Bronchus fibroblast of lung (primary cell): Measurements from ENCODE around the gene APOL1. TPM values are rescaled to one million over a fixed set of nuclear protein-coding genes. Genes with fewer than 3 reads are reported as not detected.

ENCODE experiments used
- total RNA-seq: library from RNA; depleted of rRNA; stranded (reverse); fragments of >200 nt; gene quantifications from 2 replicates; pipeline ENCODE4 v1.2.3, GENCODE V29; 2015

APOL1 gene
- total RNA-seq = 0.34 and 0.59 TPM in 2 replicates

GRCh38 chr22:36252754-36253522 lies at the start of gene APOL1:
Gene APOL1, plus strand, starts transcription at chr22:36253133. Its CDS starts 1,823 bp downstream, at chr22:36254956.

GRCh38 chr22:36239401-36240171 lies 13.3 kb upstream of the APOL1 start, which contains the start of gene APOL2:
Gene APOL2, minus strand, starts transcription at chr22:36239527. Its CDS starts 6,365 bp downstream, at chr22:36233162.

Other genes starting within 250 kb of the APOL1 start
- 117 and 121 TPM in 2 replicates for gene RBFOX2, start 224.3 kb upstream of the APOL1 start, total RNA-seq
- gene APOL3, start 92.4 kb upstream of the APOL1 start, total RNA-seq = 3.1 and 3.9 TPM in 2 replicates
- not detected in 2 replicates for gene APOL4, start 51.3 kb upstream of the APOL1 start, total RNA-seq
- 11.9 and 13.4 TPM in 2 replicates for gene APOL2, start 13.6 kb upstream of the APOL1 start, total RNA-seq
- 399 and 411 TPM in 2 replicates for gene MYH9, start 134.8 kb downstream of the APOL1 start, total RNA-seq
- 76.7 and 82.7 TPM in 2 replicates for gene TXN2, start 228.5 kb downstream of the APOL1 start, total RNA-seq